Breast epithelium (tissue), 4 donors: ENCODE measurements around the gene FRMD4A. TPM values are rescaled to one million over a fixed set of nuclear protein-coding genes. Genes with fewer than 3 reads are reported as not detected.

Experiments used
- DNase-seq, 2 donors: peaks; one replicate each; pipeline ENCODE4 v3.0.0-alpha.2; 2019; ENCODE audit warnings: low spot score in 2 of 2
- H3K27ac ChIP-seq, 2 donors: fragments of 200-600 bp; sonication (generic) in 1 of 2; one replicate each; pipeline ENCODE4 v1.5.1; 2016 to 2019; ENCODE audit warnings: mild to moderate bottlenecking in 1 of 2
- H3K27me3 ChIP-seq, 2 donors: fragments of 200-600 bp; sonication (generic) in 1 of 2; one replicate each; pipeline versions ENCODE4 v1.5.1 to v1.6.0; 2017 to 2019; ENCODE audit warnings: control low read depth in 1 of 2, mild to moderate bottlenecking in 1 of 2
- H3K36me3 ChIP-seq: fragments of 200-600 bp; one replicate; pipeline ENCODE4 v1.5.1; 2019
- H3K4me1 ChIP-seq, 2 donors: fragments of 200-600 bp; sonication (generic); one replicate each; pipeline ENCODE4 v1.5.1; 2016 to 2019; ENCODE audit warnings: control low read depth in 1 of 2
- H3K4me3 ChIP-seq, 3 donors: fragments of 200-600 bp; sonication (generic); 1 replicate in 2 of 3; 2 replicates in 1 of 3; pipeline ENCODE4 v1.5.1; 2016 to 2019; ENCODE audit warnings: mild to moderate bottlenecking in 3 of 3, moderate library complexity in 2 of 3
- H3K9me3 ChIP-seq, 2 donors: fragments of 200-600 bp; sonication (generic) in 1 of 2; one replicate each; pipeline ENCODE4 v1.5.1; 2016 to 2019; ENCODE audit warnings: control low read depth in 1 of 2
- POLR2A ChIP-seq: fragments of 450-650 bp; IDR thresholded peaks from one replicate; pipeline ENCODE4 v1.6.1; 2016; ENCODE audit warnings: antibody characterized with exemption, mild to moderate bottlenecking, moderate library complexity
- POLR2AphosphoS5 ChIP-seq, 3 donors: sonication (generic); formaldehyde crosslinking; IDR thresholded peaks; one replicate each; pipeline ENCODE4 v1.6.1; 2017; ENCODE audit warnings: antibody characterized with exemption in 3 of 3
- intact Hi-C: fragments of 100-400 bp; cut with DNase I; formaldehyde crosslinking; loops from one replicate; pipeline ENCODE4 v1.15.1; 2023; ENCODE audit warnings: low total_unique reads
- total RNA-seq, 3 donors: library from RNA; depleted of rRNA; stranded (reverse); fragments of >200 nt; gene quantifications; one replicate each; pipeline ENCODE4 v1.1.0, GENCODE V29; 2016
- TF ChIP-seq, protein P1 (sequence below), 3 donors: fragments of 450-650 bp; IDR thresholded peaks; one replicate each; pipeline ENCODE4 v1.5.1; 2016 to 2017; ENCODE audit warnings: antibody characterized with exemption in 3 of 3, mild to moderate bottlenecking in 3 of 3, moderate library complexity in 3 of 3

Gene FRMD4A
- total RNA-seq, 3 donors from 2014 or later = 27.5 to 107 (median 34.4) TPM

DNA sequence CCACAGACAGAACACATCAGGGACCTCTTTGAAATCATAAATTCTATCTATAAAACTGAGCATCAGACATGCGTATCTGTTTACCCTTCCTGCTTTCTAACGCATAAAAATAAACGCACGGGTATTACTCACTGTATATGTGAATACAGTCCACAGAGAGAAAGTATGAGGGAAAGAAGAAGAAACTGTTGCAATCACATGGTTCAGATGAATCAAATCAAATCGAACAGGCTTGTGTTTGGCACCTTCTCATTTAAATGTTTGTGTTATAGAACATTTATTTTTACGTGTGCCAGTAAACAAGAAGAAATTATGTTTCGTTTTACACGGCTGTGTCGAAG is 322.0 kb downstream of the FRMD4A start:
- H3K36me3 ChIP-seq = no peaks in the 10 kb centered on the region
- H3K27ac ChIP-seq = no peak overlapping the region
- H3K4me1 ChIP-seq = no peaks in the 10 kb centered on the region
- TF ChIP-seq POLR2AphosphoS5 (IDR thresholded peaks at IDR 0.05) (no peak), POLR2A (no peak)
- TF ChIP-seq, protein P1, sequence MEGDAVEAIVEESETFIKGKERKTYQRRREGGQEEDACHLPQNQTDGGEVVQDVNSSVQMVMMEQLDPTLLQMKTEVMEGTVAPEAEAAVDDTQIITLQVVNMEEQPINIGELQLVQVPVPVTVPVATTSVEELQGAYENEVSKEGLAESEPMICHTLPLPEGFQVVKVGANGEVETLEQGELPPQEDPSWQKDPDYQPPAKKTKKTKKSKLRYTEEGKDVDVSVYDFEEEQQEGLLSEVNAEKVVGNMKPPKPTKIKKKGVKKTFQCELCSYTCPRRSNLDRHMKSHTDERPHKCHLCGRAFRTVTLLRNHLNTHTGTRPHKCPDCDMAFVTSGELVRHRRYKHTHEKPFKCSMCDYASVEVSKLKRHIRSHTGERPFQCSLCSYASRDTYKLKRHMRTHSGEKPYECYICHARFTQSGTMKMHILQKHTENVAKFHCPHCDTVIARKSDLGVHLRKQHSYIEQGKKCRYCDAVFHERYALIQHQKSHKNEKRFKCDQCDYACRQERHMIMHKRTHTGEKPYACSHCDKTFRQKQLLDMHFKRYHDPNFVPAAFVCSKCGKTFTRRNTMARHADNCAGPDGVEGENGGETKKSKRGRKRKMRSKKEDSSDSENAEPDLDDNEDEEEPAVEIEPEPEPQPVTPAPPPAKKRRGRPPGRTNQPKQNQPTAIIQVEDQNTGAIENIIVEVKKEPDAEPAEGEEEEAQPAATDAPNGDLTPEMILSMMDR (IDR thresholded peaks at IDR 0.05) = no peak
- intact Hi-C loops = no loop called here
- H3K9me3 ChIP-seq = no peaks in the 10 kb centered on the region
- H3K4me3 ChIP-seq = peak overlapping the region; percentile 28 to 60 (median 33)
- H3K27me3 ChIP-seq = peaks cover 0 to 3% of the 10 kb centered on the region in 2 donors
- no peak for DNase-seq

DNA sequence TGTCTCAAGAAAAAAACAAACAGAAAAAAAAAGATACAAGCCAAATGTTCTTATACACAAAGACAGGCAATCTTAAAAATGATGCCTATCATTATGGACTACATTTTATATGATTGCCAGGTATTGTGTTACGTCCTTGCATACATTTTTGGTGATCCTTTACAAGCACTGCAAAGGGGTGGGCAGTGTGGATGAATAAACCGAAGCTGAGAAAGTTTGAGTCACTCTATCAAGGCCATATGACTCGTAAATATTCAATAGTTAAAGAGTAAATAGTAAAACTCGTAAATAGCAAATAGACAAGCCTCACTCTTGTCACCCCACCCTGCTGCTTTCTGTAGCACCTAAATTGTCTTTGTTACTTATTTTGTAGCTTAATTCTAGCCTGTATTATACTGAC is 326.2 kb downstream of the FRMD4A start:
- intact Hi-C loops = no loop called here
- H3K9me3 ChIP-seq = no peaks in the 10 kb centered on the region
- TF ChIP-seq, protein P1 (IDR thresholded peaks at IDR 0.05) = no peak
- no peak for TF ChIP-seq POLR2A
- no peaks in the 10 kb centered on the region for H3K4me1 ChIP-seq
- no peak for DNase-seq
- no peak overlapping the region for H3K4me3 ChIP-seq
- no peaks in the 10 kb centered on the region for H3K36me3 ChIP-seq
- H3K27ac ChIP-seq = no peak overlapping the region
- peaks cover 0 to 3% of the 10 kb centered on the region in 2 donors for H3K27me3 ChIP-seq

DNA sequence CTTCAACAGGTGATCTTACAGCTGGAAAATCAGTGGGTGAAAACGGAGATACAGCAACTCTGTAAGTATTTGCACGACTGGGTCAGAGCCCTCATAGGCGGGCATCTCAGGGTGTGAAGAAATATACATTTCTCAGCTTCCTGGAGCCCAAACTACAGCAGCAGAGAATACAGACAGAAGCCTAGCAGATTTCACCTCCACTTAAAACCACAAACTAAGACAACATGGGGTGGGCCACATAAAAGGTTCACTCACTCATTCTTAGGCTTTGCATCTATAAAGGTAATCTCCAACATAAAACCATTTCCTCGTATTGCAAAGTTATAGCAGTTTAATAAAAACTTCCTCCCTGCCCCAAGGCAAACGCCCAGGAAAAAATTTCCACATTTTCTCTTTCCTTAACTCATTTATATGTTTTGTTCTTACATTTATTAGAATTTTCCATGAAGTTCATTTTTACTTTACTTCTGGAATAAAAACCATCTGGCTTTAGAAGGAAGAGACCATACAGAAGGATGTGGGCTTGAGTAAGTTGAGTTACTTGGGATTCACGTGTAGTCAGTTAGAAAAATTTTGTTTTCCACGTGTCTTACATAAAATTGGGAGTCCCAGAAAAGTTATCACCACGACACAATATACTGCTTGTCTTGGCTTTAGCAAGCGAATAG is 327.1 kb downstream of the FRMD4A start:
- no peaks in the 10 kb centered on the region for H3K9me3 ChIP-seq
- intact Hi-C loops = no loop called here
- H3K27me3 ChIP-seq = peaks cover 0 to 2% of the 10 kb centered on the region in 2 donors
- H3K4me3 ChIP-seq = no peak overlapping the region
- H3K4me1 ChIP-seq = no peaks in the 10 kb centered on the region
- H3K36me3 ChIP-seq = no peaks in the 10 kb centered on the region
- no peak for DNase-seq
- no peak overlapping the region for H3K27ac ChIP-seq
- TF ChIP-seq POLR2AphosphoS5 (IDR thresholded peaks at IDR 0.05) (no peak), POLR2A (no peak)
- TF ChIP-seq, protein P1 (IDR thresholded peaks at IDR 0.05) = no peak

DNA sequence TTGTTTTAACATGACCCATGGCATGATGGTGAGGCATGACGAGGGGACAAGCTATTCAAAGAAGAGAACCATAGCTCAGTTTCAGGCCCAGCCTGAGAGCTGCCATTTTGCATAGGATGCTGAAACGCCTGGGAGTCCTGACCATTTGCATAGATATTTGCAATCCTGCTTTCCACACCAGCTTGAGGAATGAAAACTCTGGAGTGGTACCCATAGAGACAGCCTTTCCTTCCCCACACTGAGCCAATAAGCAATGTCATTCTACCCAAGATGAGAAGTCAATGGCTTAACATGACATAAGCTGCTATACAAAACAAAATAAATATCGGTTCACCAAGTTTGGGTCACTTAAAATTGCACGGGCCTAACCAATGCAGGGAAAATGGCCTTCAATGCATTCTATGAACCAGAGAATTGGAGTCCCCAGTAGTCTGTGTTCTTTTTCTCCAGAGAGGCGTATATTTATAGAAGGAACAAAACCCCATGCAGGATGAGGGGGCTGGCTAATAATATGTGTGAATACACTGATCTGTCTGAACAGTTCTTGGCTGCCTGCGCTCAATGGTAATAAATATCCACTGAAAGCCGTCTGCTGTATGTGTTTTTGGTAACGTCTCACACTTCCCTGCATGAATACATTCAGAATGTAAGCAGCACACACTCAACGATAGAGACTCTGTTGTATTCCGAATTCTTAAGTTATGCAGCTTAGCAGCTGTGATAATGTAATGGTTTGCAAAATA is 329.3 kb downstream of the FRMD4A start:
- no peaks in the 10 kb centered on the region for H3K4me1 ChIP-seq
- intact Hi-C loops = no loop called here
- H3K9me3 ChIP-seq = no peaks in the 10 kb centered on the region
- no peak for DNase-seq
- H3K27me3 ChIP-seq = no peaks in the 10 kb centered on the region
- H3K27ac ChIP-seq = no peak overlapping the region
- no peaks in the 10 kb centered on the region for H3K36me3 ChIP-seq
- no peak overlapping the region for H3K4me3 ChIP-seq
- TF ChIP-seq POLR2A = no peak

DNA sequence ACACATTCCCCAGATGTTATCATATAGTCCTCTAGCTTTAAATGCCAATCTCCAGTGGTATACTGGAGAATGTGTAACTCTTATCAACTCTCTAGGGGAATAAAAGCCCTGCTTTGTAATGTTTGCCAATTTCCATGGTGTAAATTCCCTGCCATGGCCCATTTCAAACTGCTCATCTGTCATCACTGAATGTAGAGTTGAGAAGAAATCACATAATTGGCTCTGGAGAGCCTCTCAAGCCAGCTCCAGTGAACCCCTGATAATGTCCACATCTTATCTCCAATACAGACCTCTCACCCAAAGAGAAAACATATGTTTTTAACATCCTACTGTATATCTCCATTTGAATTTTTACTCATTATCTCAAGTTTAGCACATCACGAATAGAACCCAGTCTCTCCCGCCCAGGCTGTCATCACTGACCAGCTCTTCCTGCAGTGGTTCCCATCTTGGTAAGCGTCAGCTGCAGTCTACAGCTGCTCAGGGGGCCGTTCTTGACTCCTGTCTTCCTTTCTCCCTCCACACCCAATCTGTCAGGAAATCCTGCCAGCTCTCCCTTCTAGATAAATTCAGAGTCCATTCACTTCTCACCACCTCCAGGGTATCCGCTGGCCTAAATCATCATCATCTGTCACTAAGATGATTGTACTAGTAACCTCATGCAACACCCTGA is 332.4 kb downstream of the FRMD4A start:
- H3K36me3 ChIP-seq = no peaks in the 10 kb centered on the region
- DNase-seq = no peak
- H3K4me3 ChIP-seq = no peak overlapping the region
- intact Hi-C loops = no loop called here
- H3K9me3 ChIP-seq = no peaks in the 10 kb centered on the region
- TF ChIP-seq POLR2A = no peak
- TF ChIP-seq, protein P1 (IDR thresholded peaks at IDR 0.05) = no peak
- TF ChIP-seq POLR2AphosphoS5 (IDR thresholded peaks at IDR 0.05) = no peak
- no peak overlapping the region for H3K27ac ChIP-seq
- H3K4me1 ChIP-seq = no peaks in the 10 kb centered on the region
- H3K27me3 ChIP-seq = no peaks in the 10 kb centered on the region
